ENCODE data around the gene PDE6G.

GRCh38 chr17:81609541-81610311 lies 46.6 kb downstream of the PDE6G start:
- TF ChIP-seq CTCF (IDR thresholded peaks at IDR 0.05; ENCODE audit: poor library complexity) (no peak), EZH2 (IDR thresholded peaks at IDR 0.05; ENCODE audit: borderline replicate concordance) (no peak)

Data from hepatocyte (in vitro differentiated cells).